HG02852 (cell line): ENCODE measurements around the gene FBXL2.

Experiments
- ATAC-seq: cut with Tn5 transposase; IDR thresholded peaks from one replicate; pipeline ENCODE4 v1.9.1; 2021; ENCODE audit warnings: mild to moderate bottlenecking, moderate library complexity; ENCODE audit not compliant: unreplicated experiment

Gene FBXL2, protein sequence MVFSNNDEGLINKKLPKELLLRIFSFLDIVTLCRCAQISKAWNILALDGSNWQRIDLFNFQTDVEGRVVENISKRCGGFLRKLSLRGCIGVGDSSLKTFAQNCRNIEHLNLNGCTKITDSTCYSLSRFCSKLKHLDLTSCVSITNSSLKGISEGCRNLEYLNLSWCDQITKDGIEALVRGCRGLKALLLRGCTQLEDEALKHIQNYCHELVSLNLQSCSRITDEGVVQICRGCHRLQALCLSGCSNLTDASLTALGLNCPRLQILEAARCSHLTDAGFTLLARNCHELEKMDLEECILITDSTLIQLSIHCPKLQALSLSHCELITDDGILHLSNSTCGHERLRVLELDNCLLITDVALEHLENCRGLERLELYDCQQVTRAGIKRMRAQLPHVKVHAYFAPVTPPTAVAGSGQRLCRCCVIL

DNA sequence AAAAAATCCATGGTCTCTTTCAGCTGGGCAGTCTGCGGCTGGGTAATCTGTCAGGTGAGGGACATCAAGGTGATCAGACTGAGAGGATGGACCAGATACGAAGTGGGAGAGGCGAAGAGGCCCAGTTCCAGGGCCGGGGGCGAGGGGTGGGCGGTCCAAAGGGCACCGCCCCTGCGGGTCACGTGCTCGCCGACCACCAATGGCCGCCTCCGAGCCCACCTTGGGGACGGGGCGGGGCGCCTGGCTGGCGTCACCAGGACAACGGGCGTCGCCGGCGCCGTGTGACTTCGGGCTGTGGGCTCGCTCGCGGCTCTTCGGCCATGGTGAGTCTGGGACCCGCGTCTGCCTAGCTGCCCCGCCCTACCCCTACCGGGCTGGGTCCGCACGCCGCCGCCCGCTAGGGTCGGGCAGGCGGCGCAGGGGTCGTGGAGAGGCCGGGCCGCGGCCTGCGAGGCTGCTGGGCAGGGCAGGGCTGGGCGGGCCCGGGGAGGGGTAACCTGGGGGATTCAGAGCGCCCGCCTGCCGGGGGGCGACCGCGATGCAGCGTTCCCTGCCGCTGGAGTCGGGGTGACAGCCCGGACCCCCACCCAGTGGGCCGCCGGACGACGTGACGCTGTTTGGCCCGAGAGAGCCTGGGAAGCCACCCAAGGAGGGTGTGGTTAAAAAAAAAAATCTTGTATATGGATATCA is at the start of gene FBXL2:
Gene FBXL2 (plus strand): TSS at position 250 of the 690 bp plus-strand sequence. CDS start 71 bp downstream, at position 321.
- peak; percentile 86 for ATAC-seq

- ATAC-seq: no peak
Measured at GRCh38 chr3:33229066-33229465, 48.2 kb upstream of the FBXL2 start.

DNA sequence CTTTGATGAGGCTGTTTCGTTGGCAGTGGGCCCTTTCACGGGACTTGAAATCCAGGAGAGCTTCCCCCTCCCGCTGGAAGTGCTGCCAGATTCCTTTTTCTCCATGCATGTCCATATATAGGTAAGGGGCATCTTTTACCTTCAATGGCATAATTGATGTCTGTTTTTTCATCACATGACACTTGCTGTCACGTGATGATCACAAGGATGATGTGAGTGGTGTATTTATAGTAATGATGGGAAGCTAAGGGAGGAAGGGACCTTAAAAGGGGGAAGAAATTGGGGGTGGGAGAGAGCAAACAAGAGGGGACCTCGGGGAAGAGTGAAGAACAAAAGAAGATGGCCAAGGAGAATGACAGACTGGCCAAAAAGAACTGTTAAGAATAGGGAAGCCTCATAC is 47.3 kb upstream of the FBXL2 start:
- ATAC-seq: no peak

GRCh38 chr3:33231756-33232465 is 45.3 kb upstream of the FBXL2 start:
- no peak for ATAC-seq

GRCh38 chr3:33233884-33234283 is 43.4 kb upstream of the FBXL2 start:
- no peak for ATAC-seq

- no peak for ATAC-seq
Measured at GRCh38 chr3:33236005-33236404, 41.2 kb upstream of the FBXL2 start.

DNA sequence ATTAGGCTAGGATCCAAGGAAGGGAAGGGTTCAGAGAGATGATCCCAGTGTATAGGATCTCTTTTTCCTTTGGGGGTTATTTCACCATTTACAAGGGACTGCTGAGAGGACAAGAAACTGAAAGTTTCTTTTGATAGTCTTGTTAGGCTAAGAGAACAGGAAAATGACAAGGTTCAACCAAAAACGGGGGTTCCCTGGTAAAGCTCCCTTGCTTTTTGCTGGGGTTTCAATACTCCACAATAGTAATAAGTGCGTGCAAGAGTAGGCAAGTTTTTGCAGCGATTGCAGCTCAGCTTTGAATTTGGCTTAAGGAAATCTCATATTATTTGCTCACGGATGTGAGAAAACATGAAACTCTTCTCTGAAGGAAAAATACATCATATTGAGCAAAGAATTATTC is 39.8 kb upstream of the FBXL2 start:
- ATAC-seq: no peak

GRCh38 chr3:33238923-33239322 is 38.3 kb upstream of the FBXL2 start:
- no peak for ATAC-seq

DNA sequence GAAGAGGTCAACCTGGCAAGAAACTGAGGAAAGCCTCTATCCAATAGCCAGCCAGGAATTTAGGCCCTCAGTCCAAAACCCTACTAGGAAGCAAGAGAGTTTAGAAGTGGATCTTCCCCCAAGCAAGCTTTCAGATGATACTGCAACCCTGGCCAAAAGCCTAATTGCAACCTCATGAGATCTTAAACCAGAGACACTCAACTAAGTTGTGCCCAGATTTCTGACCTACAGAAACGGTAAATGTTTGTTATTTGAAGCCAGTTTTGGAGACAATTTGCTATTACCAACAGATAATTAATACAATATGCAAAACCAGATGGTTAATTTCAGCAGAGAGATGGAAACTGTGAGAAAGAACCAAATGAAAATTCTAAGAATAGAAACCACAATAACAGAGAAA is 37.0 kb upstream of the FBXL2 start:
- no peak for ATAC-seq

DNA sequence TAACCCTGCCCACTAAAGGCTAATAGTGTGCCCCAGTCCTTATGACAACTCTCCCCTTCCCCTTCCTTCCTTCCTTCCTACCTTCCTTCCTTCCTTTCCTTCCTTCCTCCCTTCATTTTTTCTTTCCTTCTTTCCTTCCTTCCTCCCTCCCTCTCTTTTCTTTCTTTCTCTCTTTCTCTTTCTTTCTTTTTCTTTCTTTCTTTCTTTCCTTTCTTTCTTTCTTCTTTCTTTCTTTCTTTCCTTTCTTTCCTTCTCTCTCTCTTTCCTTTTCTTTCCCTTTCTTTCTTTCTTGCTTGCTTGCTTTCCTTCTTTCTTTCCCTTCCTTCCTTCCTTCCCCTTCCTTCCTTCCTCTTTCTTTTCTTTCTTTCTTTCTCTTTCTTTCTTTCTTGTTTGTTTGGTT is 30.5 kb upstream of the FBXL2 start:
- ATAC-seq: no peak

DNA sequence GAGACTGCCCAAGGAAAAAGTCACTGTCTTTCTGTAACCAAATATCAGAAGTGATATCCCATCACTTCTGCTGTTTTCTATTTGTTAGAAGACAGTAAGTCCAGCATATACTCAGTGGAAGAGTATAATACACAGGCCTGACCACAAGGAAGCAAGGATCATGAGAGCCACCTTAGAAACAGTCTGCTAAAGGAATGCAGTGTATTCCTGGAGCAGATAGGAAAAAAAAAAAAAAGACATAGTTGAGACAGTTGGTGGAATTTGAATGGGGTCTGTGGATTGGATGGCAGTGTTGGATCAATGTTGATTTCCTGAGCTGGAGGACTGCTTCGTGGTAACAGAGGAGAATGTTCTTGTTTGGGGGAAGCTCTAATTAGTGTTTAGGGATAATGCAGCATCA is 26.5 kb upstream of the FBXL2 start:
- no peak for ATAC-seq

- no peak for ATAC-seq
Measured at GRCh38 chr3:33256249-33256648, 21.0 kb upstream of the FBXL2 start.

DNA sequence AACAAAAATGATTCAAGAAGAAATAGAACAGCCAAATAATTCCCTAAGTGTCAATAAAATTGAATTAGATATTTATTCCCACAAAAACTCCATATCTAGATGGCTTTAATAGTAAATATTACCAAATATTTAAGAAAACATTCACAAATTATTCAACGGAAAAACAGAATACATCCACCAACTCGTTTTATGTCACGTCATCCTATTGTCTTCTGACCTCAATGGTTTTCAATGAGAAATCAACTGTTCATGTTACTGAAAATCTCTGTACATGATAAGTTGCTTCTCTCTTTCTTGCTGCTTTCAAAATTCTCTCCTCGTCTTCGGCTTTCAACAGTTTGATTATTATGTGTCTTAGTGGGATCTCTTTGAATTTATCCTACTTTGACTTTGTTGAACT is 17.1 kb upstream of the FBXL2 start:
- no peak for ATAC-seq

DNA sequence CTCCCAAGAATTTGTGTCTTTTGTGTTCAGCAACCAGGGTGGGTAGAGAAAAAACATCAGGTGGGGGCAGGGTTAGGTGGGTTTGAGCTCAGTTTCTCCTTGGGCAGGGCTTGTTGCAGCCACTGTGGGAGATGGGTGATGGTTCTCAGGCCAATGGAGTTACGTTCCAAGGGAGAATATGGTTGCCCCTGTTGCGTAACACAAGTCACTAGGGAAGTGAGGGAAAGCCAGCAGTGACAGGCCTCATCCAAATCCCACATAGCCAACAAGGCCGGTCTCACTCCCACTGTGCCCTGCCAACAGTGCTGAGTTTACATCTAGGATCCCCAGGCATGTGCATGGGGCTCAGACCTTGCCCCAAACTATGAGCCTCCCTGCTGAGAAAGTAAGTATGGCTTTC is 7.9 kb upstream of the FBXL2 start:
- ATAC-seq: no peak

GRCh38 chr3:33271324-33271723 is 5.9 kb upstream of the FBXL2 start:
- no peak for ATAC-seq

DNA sequence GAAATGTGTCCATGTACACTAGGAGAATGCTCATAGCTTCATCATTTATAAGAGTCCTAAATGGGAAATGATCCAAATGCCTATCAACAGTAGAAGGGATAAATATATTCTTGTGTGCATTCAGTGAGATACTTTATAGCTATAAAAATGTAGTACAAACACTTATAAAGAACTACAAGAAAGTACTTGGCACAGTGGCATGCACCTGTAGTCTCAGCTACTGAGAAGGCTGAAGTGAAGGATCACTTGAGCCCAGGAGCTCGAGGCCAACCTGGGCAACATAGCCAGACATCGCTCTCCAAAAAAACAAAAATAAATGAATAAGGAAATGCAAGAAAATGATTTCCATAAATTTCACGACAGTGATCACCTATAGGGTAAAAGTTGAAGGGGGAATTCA is 3.6 kb upstream of the FBXL2 start:
- no peak for ATAC-seq

GRCh38 chr3:33278163-33278562 is 921 bp downstream of the FBXL2 start:
- no peak for ATAC-seq

DNA sequence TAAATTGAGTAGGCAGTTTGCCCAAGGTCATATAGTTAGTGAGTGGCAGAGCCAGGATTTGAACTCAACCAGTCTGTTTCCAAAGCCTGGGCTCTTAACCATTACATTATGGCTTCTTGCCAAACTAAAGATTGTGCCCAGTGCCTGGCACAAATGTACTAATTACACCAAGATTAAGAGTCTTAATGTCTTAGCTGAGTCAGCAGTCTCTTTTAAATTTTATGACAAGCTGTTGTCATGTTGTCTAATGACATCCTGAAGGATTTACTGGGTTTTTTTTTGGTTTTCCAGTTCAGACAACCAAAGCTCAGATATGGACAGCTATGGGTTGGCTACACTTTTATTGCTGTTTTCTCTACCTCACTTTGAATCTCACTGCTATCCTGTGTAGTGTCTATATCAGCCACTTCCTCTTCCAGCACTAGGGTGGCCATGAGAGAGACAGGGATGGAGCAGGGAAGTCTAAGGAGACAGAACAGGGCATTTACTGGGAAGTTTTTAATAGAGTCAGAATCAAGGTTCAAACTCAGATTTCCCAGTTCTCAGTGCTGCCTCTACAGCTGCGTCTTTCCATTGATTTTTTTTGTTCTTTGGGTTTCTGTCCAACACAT is 10.5 kb downstream of the FBXL2 start:
- ATAC-seq: no peak

DNA sequence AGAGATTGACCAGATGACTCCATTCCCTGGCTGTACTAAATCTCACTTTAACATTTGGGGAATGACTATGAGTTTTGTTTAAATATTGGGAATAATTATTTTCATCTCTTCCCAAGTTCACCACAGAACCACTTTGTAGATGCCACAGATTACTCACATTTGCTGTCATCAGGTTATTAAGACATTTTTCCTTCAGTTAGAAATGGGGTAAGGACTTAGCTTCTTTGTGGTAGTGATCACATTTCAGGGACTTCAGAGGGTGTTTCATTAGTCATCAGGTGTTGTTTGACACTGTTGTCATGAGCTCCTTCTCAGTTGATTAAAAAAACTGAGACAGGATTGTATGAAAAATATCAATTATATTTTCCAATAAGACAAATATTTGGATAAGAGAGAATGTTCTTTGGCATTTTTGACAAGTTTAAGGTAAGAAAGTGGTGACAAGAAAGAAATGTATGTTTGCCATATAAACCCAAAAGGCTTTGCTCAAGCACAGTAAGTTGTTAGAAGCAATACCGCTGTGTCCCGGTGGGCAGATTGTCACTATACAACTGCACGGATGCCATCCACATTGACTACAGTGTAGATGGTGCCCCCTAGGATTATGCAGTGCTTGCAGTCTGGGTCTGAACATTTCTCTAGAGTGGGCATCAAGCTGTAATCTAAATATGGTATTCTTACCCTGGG is 22.3 kb downstream of the FBXL2 start:
- no peak for ATAC-seq

DNA sequence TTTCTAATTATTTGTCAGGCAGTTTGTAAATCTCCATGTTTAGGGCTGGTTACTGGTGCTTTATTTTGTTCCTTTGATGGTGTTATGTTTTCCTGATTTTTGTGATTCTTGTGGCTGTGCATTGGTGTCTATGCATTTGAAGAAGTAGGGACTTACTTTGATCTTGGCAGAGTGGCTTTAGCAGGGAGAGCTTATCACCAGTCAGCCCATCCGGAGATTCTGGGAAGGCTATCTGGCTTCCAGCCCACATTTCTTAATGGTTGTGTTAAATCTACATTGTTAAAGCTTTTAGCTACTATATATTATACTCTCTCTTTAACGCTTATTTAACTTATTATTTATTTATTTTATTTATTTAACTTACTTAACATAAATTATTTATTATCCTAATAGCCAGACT is 35.1 kb downstream of the FBXL2 start:
- no peak for ATAC-seq

- ATAC-seq: no peak
Measured at GRCh38 chr3:33313331-33313730, 36.1 kb downstream of the FBXL2 start.
